Hair follicle dermal papilla cell (primary cell): ENCODE results near the gene GFER. TPM values are rescaled to one million over a fixed set of nuclear protein-coding genes. Genes with fewer than 3 reads are reported as not detected.

Experiments used
- small RNA-seq: library from RNA; depleted of rRNA; stranded (forward); fragments of <200 nt; gene quantifications from one replicate; pipeline ENCODE3, GENCODE V24; 2012
- total RNA-seq: library from RNA; depleted of rRNA; stranded (reverse); fragments of >200 nt; gene quantifications from 2 replicates; pipeline ENCODE4 v1.2.3, GENCODE V29; 2012

Gene GFER
- 10.7 and 11.4 TPM in 2 replicates for total RNA-seq

GRCh38 chr16:1983544-1984346 is at the start of gene GFER:
TSS of gene GFER (plus strand) at chr16:1984193. CDS start at chr16:1984219, 26 bp downstream.

DNA sequence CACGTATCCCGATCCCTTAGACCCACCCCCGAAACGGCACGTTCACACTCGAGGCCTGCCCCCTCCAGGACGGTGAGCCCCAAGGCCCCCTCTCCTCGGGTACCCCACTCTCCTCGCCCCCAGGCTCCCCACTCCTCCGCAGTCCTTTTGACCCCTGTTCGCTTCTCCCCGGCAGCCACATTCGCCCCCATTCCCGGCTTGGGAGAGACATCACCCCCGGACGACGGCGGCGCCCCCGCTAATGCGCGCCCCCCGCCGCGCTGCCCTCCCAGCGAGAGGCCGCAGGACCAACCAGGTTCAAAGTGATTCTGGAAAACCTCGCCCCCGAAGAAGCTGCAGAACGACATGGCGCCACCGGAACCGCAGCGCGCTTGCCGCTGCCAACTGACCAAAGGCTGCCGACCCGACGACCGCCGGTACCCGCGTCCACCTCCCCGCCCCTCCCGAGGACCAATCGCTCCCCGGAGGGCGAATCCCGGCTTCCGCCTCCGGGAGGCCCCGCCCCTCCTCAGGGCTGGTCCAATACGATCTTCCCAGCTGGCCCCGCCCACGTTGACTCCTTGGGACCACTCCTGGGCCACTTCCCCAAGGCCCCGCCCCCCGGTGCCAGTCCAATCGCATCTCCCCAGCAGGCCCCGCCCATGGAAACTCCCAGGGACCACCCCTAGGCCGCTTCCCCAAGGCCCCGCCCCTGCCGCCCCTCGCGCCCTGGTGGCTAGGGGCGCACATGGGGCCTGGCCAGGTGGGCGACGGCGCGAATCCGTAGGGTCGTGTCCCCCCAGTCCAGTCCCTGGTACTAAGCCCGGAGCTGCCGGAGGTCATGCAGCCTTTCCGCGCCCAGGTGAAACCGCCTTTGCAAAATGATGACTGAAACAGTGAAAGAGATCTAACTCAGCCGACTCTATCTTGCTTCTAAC is 40.9 kb upstream of the GFER start, which contains the start of gene MSRB1:
TSS of gene MSRB1 (minus strand) at position 390 of the 917 bp plus-strand sequence. CDS start at position 347, 43 bp downstream.

DNA sequence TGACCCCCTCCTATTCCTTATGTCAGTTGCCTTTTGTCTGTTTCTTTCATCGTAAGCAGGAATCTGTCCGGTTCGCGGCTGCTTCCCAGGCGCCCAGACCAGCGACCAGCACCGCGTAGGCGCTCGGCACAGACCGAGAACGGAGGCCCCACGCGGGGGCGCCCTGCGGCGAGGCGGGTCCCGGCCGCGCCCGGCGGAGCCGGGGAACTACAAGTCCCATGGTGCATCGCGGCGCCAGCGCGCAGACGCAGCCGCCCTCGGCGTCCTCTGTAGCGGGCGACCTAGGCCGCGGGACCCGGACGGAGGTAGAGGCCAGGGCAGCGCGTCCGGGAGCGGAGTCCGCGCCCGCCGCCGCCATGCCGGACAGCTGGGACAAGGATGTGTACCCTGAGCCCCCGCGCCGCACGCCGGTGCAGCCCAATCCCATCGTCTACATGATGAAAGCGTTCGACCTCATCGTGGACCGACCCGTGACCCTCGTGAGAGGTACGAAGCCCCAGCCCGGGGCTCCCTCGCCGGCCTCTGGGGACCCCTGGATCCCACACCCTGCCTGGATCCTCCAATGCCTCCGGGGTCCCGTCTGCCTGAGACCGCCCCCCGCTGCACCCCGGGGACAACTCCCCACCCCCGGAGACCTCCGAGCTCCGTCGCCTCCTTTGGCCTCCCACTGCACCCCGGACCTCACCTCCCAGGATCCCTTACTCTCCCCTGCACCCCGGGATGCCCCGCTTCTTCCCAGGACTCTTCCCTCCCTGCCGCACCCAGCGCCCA is 24.5 kb upstream of the GFER start, which contains the start of gene NDUFB10:
TSS of gene NDUFB10 (plus strand) at position 270 of the 771 bp plus-strand sequence. CDS start at position 357, 87 bp downstream.

GRCh38 chr16:1964506-1965395 is 19.2 kb upstream of the GFER start, which contains the start of gene RPS2:
TSS of gene RPS2 (minus strand) at chr16:1964826. CDS start at chr16:1964625, 201 bp downstream.

DNA sequence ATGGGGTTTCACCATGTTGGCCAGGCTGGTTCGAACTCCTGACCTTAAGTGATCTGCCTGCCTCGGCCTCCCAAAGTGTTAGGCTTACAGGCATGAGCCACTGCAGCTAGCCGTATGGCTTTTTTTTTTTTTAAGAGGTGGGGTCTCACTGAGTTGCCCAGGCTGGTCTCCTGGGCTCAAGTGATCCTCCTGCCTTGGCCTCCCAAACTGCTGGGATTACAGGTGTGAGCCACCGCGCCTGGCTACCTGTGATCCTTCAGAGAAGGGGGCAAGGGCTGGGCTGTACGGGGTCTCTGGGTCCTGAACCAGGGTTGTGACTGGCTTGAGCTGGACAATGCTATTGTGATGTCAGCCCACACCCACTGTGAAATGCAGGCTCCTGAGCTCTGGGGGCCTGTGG is 17.5 kb upstream of the GFER start, which contains the start of gene RNF151:
TSS of gene RNF151 (plus strand) at position 397 of the 400 bp plus-strand sequence. CDS start 26 bp downstream, outside the sequence.

GRCh38 chr16:1971796-1972489 is 12.1 kb upstream of the GFER start, which contains the start of gene TBL3:
TSS of gene TBL3 (plus strand) at chr16:1972053. CDS start at chr16:1972165, 112 bp downstream.

DNA sequence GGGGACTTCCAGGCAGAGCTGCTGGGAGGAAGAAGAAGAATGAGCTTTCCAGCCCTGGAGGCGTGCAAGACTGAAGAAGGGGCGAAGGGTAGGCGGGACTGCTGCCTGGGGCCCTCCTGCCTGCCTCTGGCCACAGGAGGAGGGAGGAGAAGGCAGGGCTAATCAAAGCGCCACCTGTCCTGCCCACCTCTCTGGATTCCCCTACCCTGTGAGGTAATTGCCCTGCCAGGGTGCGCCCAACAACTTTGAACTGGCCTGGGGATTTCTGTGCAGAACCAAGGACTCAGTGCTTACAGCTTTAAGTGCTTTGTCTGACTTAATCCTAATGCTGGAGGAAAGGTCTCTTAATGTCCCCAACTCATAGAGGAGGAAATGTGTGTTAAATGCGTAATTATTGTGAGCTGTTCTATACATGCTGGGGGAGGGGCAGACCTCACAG is 2.6 kb upstream of the GFER start, which contains the start of gene NOXO1:
TSS of gene NOXO1 (minus strand) at position 72 of the 439 bp plus-strand sequence. CDS start 290 bp downstream, outside the sequence.

DNA sequence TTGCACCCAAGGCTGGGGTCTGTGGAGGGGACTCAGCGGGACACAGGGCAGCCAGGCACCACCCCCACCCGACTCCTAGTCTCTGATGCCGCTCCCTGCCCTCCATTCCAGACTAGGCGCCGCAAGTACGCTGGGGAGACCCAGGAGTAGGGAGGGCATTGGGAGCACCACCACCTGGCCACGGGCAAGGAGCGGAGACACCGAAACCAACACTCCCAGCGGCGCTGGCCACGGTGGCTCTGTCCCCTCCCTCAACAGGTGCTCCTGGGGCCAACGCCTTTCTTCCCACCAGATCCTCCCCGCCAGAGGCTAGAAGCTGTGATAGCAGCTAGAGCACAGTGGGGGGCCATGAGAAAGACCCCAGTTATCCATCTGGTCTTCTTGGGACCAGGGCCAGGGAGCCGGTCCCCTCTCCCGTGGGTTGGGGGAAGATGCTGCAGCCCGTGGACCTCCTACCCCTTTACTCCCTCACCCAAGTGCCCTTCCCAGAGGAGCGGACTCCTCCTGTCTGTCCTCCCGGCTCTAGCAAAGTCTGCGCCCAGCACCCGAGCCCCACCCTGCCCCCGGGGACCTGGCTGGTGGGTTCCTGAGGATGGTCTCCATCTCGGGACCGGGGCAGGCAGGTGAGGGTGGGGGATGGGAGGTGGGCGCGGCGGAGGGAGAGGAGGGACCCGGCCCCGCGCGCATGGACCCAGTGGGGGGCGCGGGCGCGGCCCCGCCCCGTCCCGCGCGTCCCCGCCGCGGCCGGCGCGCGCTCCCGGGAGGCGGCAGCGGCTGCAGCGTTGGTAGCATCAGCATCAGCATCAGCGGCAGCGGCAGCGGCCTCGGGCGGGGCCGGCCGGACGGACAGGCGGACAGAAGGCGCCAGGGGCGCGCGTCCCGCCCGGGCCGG is 5.5 kb downstream of the GFER start, which contains the start of gene SYNGR3:
TSS of gene SYNGR3 (plus strand) at position 762 of the 892 bp plus-strand sequence. CDS start 133 bp downstream, outside the sequence.

GRCh38 chr16:2009791-2010510 is 26.0 kb downstream of the GFER start, which contains the start of gene ZNF598:
TSS of gene ZNF598 (minus strand) at chr16:2009821.

GRCh38 chr16:2019518-2019920 is 35.5 kb downstream of the GFER start, which contains the start of gene NPW:
TSS of gene NPW (plus strand) at chr16:2019785.

DNA sequence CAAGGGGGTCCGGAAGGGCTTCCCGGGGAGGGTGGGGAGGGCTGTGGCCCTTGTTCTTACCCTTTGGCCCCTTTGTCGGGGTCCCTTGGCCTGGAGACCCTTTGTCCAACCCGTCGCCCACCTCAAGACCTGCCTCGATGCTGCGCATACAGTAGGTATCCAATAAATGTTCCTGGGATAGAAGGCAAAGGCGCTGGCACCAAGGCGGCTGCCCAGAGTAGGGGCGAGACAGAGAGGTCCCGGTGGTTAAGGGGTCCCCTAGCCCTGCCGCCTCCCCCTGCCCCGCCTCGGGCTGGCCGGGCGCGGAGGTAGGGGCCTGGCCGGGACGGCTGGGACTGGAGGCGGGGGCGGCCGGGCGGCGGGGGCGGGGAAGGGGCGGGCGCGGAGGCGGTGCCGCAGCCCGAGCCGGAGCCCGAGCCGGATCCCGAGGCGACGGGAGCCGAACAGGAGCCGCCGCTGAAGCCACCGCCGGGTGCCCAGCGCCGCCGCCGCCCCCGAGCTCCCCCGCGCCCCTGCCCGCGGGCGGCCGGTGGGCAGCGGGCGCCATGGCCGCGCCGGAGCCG is 42.5 kb downstream of the GFER start, which contains the start of gene NHERF2:
TSS of gene NHERF2 (plus strand) at position 442 of the 563 bp plus-strand sequence. CDS start at position 546, 104 bp downstream.

Small RNAs within 50 kb of the gene (small RNA-seq; reads per million reads assigned to genes)
- gene AC005363.2, result not detected
- gene RN7SL219P, result not detected
- gene SNORA10, result not detected
- not detected for gene SNORA64

Other genes starting within 250 kb of the GFER start
- 35.1 and 37.2 TPM in 2 replicates for gene NME3, start 212.7 kb upstream of the GFER start, total RNA-seq
- gene EME2, start 211.4 kb upstream of the GFER start, total RNA-seq, result 15.7 and 15.9 TPM in 2 replicates
- gene MRPS34, start 211.1 kb upstream of the GFER start, total RNA-seq, result 36.1 and 37.0 TPM in 2 replicates
- 28.1 and 30.4 TPM in 2 replicates for gene SPSB3, start 201.6 kb upstream of the GFER start, total RNA-seq
- 50.3 and 67.8 TPM in 2 replicates for gene NUBP2, start 201.2 kb upstream of the GFER start, total RNA-seq
- 0.16 and 0.24 TPM in 2 replicates for gene IGFALS, start 190.5 kb upstream of the GFER start, total RNA-seq
- 12.8 and 17.2 TPM in 2 replicates for gene HAGH, start 157.4 kb upstream of the GFER start, total RNA-seq
- 34.7 and 37.8 TPM in 2 replicates for gene FAHD1, start 157.0 kb upstream of the GFER start, total RNA-seq
- gene MEIOB, start 112.0 kb upstream of the GFER start, total RNA-seq, result 0.61 and 1.1 TPM in 2 replicates
- gene HS3ST6, start 65.8 kb upstream of the GFER start, total RNA-seq, result 0.16 TPM in 1 of 2 replicates, not detected in the other
- gene MSRB1, start 41.0 kb upstream of the GFER start, total RNA-seq, result 15.3 and 24.9 TPM in 2 replicates
- gene RPL3L, start 29.5 kb upstream of the GFER start, total RNA-seq, result not detected in 2 replicates
- gene NDUFB10, start 24.7 kb upstream of the GFER start, total RNA-seq, result 63.9 and 89.5 TPM in 2 replicates
- gene RPS2, start 19.4 kb upstream of the GFER start, total RNA-seq, result 1,254 and 1,380 TPM in 2 replicates
- not detected in 2 replicates for gene RNF151, start 17.3 kb upstream of the GFER start, total RNA-seq
- gene TBL3, start 12.1 kb upstream of the GFER start, total RNA-seq, result 23.9 and 26.9 TPM in 2 replicates
- gene NOXO1, start 2.7 kb upstream of the GFER start, total RNA-seq, result 0.12 TPM in 1 of 2 replicates, not detected in the other
- gene SYNGR3, start 5.8 kb downstream of the GFER start, total RNA-seq, result 1.1 and 1.9 TPM in 2 replicates
- 30.1 and 30.8 TPM in 2 replicates for gene ZNF598, start 25.6 kb downstream of the GFER start, total RNA-seq
- not detected in 2 replicates for gene NPW, start 35.6 kb downstream of the GFER start, total RNA-seq
- gene NHERF2, start 42.7 kb downstream of the GFER start, total RNA-seq, result 33.9 and 35.0 TPM in 2 replicates
- 23.6 and 24.7 TPM in 2 replicates for gene NTHL1, start 63.6 kb downstream of the GFER start, total RNA-seq
- 73.8 and 84.7 TPM in 2 replicates for gene TSC2, start 63.8 kb downstream of the GFER start, total RNA-seq
- gene PKD1, start 151.7 kb downstream of the GFER start, total RNA-seq, result 179 and 232 TPM in 2 replicates
- 0.61 and 0.97 TPM in 2 replicates for gene RAB26, start 164.4 kb downstream of the GFER start, total RNA-seq
- 60.2 and 78.9 TPM in 2 replicates for gene TRAF7, start 171.6 kb downstream of the GFER start, total RNA-seq
- gene CASKIN1, start 212.4 kb downstream of the GFER start, total RNA-seq, result 0.12 and 0.16 TPM in 2 replicates
- gene MLST8, start 221.3 kb downstream of the GFER start, total RNA-seq, result 38.0 and 41.0 TPM in 2 replicates
- 0.65 and 1.1 TPM in 2 replicates for gene BRICD5, start 226.7 kb downstream of the GFER start, total RNA-seq
- 9.9 and 12.4 TPM in 2 replicates for gene PGP, start 230.6 kb downstream of the GFER start, total RNA-seq
- 27.2 and 33.3 TPM in 2 replicates for gene E4F1, start 239.4 kb downstream of the GFER start, total RNA-seq